DMS153 (cell line): ENCODE results near the gene PLCB4.

ENCODE experiments used
- DNase-seq: peaks from one replicate; lab custom pipeline; 2025; lab: John Stamatoyannopoulos, UW

Gene PLCB4

GRCh38 chr20:9402546-9402945 lies 333.7 kb downstream of the PLCB4 start:
- no peak for DNase-seq

DNA sequence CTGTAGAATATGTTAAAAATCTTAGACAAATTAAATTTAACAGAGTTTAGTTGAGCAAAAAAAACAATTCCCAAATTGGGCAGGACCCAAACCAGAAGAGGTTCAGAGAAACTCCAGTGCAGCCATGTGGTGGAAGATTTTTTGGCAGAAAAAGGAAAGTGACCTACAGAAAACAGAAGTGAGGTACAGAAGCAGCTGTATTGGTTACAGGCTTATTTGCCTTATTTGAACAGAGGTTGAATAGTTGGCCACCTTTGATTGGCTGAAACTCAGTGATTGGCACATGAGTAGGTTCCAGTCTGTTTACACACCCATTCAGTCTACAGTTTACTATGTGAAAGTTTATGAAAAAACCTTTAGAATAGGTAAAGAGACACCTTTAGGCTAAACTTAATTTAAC lies 334.6 kb downstream of the PLCB4 start:
- DNase-seq = no peak

GRCh38 chr20:9407805-9408421 lies 339.0 kb downstream of the PLCB4 start:
- peak; percentile 26 for DNase-seq

DNA sequence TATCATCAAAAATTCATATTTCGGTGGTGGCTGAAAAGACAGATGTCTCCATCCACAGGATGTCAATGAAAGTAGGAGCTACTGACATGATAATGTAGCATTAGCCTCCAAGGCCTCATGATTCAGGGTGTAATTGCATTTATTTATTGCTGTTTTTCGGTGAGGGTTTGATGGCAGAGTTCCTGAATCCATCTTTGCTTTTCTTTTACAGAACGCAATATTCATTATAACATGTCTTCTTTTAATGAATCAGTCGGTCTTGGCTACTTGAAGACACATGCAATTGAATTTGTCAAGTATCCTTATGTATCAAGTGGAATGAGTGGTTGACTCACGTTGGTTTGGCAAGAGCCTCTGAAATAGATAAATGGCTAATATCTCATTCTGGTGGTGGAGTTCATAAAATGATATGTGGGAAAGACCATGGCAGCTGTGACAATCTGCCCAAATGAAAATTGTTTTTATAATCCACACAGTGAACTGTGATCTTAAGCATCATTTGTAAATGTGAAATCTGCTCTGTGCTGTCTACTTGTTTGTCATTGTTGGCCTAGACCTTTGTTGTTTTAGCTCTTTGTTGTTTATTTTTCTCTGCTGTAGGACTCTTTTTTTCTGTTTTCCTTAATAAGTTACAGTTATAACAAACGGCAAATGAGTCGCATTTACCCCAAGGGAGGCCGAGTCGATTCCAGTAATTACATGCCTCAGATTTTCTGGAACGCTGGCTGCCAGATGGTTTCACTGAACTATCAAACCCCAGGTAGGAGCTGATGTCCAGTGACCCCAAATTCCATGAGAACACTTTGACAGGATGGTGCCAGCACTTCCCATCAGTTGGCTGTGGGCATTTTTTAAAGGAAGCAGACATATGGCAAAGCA lies 339.8 kb downstream of the PLCB4 start:
- DNase-seq = no peak

DNA sequence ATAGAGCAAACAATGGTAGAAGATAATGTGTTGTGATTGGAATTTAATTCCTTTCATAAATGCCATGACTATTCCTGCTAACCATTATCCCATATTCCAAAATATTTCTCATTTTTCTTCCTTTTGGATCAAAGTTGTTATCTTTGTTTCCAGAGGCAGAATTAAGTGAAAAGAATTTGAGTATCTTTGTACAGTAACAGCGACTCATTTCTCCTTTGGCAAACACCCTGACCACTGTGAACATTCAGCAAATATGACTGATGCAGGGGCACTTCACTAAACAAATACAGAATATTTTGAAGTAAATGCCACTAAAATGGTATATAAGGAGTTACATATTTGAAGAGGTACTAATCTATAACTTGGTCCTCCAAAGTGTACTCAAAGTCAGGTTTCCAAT lies 340.5 kb downstream of the PLCB4 start:
- DNase-seq = no peak

DNA sequence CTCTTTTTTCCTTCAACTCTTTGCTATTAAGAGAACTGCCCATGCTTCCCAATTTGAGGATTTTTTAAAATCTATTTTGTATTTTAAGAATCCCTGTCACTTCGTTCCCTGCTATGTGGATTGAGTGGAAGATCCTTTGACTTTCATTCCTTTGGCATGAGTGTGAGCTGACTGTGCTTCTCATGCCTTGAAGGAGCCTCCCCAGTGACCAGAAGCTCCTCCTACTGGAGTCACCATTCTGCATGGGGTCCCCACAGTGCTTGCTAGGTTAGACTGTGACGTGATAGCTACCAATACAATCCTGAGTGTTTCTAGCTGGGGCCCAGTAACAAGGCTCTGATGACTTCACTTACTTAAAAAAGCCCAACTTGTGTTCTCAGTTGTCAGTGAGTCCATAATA lies 341.1 kb downstream of the PLCB4 start:
- DNase-seq = no peak

GRCh38 chr20:9411833-9412232 lies 342.9 kb downstream of the PLCB4 start:
- no peak for DNase-seq

DNA sequence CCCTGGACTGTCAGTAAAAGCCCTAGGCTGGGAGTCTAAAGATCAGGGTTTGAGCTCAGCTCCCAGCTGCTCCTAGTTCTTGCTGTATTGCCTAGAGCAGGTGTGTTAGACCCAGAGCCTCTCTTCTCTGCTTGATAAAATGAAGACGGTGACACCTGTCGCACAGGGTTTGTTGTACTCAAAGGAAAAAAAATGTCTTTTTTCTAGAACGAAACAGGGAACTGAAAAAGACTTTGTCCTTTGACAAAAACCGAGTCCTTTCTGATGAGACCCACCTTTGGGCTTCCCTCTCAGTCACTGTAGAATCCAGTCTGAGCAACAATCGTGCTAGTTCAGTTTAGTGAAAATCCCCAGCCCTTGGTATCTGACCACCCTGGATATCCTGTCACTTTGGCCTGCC lies 343.4 kb downstream of the PLCB4 start:
- DNase-seq = no peak

DNA sequence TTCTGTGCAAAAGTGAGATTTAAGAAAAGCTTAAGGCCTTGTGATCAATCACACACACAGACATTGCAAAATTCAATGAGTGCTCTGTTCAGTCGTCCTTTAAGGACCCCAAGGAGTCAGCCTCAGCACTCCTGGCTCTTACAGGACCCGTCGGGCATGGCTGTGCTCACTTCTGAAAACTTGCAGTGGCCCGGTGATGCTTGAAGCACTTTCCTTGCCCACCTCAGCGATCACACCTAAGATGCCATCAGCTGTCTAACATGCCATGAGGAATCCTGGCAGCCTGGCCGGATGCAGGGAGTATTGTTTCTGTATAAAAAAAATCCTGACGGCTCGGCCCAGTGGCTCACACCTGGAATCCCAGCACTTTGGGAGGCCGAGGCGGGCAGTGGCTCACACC lies 344.1 kb downstream of the PLCB4 start:
- DNase-seq = no peak

DNA sequence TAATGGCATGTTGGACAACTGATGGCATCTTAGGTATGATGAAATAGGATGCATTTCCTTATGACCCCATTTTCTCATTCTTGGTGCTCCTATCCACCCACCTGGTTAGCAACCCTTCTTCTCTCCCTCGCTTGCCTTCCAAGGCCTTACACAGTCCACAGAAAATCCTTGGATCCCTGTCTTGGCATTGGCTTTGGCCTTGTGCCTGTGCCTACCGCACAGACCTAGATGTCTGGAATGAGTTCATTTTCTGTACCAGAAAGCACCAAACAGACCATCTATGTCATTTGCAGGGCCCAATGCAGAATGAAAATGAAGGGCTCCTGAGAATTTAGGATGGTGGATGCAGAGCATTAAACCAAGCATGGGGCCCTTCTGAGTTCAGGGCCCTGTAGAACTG lies 346.5 kb downstream of the PLCB4 start:
- DNase-seq = no peak

DNA sequence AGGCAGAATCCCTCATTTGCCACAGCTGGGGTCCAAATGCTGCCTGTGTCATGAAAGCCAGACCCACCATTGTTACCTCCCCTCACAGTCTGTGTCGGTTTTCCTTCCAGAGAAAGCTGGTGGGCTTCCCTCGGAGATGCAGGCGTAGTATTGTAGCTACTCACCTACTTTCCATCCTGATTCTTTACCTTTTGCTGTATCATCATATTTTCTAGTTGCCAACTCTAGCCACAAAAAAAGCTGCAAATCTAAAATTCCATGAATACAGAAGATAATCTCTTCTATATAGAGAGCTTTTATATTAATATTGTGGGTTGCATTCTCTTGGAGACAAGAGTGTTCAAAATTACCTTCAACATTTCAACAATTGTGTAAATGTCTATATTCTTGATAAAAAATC lies 347.5 kb downstream of the PLCB4 start:
- DNase-seq = no peak

DNA sequence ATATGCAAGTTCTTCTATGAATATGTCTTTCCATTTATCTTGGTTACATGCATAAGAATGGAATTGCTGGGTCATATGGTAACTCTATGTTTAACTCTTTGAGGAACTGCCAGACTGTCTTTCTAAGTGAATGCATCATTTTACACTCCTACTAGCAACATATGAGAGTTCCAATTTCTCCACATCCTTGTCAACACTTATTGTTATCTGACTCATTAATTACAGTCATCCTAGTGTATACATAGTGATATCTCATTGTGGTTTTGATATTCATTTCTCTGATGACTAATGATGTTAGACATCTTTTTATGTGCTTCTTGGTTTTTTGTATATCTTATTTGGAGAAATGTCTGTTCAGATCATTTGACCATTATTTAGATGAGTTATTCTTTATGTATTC lies 348.8 kb downstream of the PLCB4 start:
- DNase-seq = no peak

DNA sequence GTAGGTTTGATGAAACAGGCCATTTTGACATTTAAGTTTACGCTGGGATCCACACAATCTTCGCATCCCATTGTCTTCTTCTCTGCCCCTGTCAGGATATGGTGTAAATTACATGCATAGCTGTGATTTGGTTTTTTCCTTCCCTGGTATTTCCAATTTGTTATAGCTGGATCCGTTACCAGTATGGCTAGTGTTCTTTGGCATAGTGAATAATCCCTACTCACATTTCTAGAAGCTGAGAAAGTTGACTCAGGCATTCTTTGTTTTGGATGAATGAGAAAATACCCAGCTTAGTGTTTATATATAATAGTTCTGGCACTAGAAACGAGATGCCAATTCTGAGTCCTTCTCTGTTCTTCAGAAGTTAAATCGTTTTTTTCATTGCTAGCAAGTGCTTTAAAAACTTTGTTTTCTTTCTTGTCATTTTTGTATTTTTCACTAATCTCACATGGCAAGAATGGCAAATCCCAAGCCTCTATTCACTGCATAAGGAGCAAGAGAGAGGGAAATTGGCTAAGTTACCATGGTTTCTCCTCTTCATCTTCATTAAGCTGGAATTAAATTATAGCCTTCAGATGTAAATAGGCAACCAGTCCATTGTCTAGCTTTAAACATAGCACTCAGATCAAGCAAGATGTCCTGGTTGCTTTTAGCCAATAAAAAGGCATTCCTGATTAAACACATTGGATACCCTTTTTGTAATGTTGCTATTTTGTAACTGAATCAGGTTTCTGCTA lies 353.6 kb downstream of the PLCB4 start:
- no peak for DNase-seq

DNA sequence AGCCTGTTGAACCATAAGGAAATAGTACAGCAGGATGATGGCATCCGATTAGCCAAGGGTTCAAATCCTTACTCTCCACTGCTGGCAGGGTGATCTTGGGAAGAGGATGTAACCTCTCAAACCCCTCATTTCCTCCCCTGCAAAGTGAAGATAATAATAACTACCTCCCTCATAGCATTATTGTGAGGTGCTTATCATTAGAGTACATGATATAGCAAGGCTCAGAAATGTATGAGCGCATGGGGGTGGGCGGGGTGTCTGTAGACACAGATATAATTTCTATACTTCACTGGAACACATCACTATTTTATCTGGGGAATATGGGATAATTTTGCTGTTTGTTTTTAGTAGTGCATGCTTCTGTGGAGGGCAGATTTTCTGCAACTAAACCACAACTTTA lies 355.7 kb downstream of the PLCB4 start:
- DNase-seq = no peak

DNA sequence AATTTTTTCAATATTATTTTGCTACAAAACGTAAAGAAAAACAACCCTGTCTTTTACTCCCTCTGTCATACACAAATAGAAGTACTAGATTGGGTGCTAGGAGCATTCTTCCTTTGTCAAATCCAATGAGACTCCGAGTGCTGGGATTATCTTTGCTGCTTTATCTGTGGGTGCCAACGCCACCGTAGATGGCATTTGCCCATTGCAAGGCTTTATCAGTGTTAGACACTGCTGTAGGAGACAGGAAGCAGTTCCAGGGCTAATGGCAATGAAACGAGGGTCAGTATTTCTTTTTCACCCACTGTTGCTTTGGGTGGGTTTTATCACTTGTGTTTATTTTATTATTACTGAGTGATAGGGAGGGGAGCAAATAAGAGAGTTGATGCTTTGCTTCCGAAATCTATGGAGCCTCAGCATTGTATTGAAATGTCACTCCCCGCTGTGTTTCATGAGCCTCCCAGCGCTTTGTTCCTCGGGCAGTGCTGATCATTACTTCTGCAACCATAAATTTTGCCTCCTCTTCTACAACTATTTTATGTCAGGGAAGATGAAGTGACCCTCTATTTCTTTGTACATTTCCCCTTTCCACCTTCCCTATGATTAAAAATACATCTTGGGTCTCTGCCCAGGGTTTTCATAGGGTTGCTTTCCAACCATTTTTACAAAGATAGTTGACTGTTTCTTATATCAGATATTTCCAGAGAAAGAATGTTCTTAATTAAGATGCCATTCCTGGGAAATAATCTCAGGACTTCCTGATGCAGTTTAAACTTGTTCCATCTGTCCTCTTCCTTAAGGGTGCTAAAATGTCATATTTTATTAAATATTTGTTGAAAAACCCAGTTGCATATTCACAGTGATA lies 358.8 kb downstream of the PLCB4 start:
- no peak for DNase-seq

- no peak for DNase-seq
These were observed 359.4 kb downstream of the PLCB4 start for GRCh38 chr20:9428292-9428607.

DNA sequence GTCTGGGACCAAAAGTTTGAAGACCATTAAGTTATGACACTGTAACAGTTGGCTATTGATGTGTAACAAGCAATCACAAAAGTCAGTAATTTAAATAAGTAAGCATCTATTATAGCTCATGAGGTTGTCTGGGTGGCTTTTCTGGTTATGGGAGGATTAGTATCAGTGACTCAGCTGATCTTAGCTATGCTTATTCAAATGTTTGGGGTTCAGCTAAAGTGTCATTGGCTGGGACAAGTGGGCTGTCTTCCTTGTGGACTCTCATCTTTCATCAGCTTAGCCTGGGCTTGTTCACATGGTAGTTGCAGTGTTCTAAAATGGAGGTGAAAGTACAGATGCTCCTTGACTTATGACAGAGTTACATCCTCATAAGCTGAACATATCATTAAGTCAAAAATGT lies 370.9 kb downstream of the PLCB4 start:
- no peak for DNase-seq

- DNase-seq = no peak
These were observed 372.0 kb downstream of the PLCB4 start for GRCh38 chr20:9440892-9441291.

GRCh38 chr20:9441948-9442347 lies 373.1 kb downstream of the PLCB4 start:
- no peak for DNase-seq

DNA sequence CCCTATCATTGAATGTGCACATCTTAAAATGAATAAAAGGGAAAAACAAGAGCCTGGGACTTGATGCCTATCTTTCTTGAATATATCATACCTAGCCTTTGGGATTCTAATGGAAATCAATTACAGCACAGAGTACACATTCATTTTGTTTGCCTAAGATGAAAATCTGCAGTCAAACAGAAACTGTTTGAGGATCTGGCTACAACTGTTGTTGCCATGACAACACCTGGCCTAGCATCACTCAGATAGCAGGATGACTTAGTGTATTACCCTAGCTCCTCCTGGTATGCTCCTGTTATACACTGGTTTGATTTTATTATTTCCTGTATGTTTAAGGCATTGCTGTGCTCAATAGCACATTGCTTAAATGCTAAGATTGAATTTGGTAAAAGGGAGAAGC lies 374.0 kb downstream of the PLCB4 start:
- DNase-seq = peak; percentile 54

DNA sequence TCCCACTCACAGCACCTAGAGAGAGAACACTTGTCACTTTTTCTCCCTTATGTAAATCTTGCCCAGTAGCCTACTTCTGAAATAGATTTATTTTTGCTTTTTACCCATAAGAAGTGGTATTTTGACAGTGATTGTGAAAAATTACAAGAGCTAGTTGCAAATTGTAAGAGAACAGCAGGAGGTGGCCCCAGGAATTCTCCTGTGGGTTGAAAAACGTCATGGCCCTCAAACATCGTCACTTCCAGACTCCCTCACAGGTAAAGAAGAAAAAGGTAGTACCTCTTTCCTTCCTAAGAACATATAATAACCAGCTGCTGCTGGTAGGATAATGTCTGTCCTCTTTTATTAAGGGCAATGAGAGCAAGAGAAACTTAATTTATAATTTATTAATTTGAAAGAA lies 376.0 kb downstream of the PLCB4 start:
- DNase-seq = no peak

DNA sequence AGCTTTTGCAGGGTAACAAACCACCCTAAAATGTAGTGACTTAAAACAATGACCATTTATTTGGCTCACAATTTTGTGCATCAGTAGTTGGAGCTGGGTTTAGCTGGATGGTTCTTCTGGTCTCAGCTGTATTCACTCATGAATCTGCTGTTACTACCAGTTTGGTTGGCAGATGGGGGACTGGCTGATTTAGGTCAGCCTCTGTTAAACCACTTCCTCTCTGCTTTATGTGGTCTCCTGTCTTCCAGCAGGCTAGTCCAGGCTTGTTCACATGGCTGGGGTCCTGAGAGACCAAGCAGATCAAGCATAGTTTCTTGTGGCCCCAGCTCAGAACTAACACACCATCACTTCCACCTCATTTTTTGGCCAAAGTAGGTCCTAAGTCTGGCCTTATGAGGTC lies 378.3 kb downstream of the PLCB4 start:
- DNase-seq = no peak
